Loucy (cell line): Measurements from ENCODE around the gene PHOSPHO2.
"Not testable (repeated sequence)": the region's sequence is repeated elsewhere in the genome, so short reads cannot be mapped to it uniquely, and the experiment has no call there.

Experiments
- CTCF ChIP-seq: fragments of 200-600 bp; sonication (generic); conservative IDR thresholded peaks from 2 replicates; pipeline ENCODE4 v1.5.1; 2014; ENCODE audit warnings: mild to moderate bottlenecking, antibody characterized with exemption, low read length
- EZH2phosphoT487 ChIP-seq: fragments of 200-600 bp; IDR thresholded peaks from 2 replicates; pipeline ENCODE4 v1.6.1; 2018; ENCODE audit warnings: antibody characterized with exemption, mild to moderate bottlenecking, moderate library complexity, borderline replicate concordance

- not testable (repeated sequence) for TF ChIP-seq CTCF, EZH2phosphoT487
Measured at GRCh38 chr2:169686825-169687224, 7.4 kb upstream of the PHOSPHO2 start.
